AG04449 (cell line): Measurements from ENCODE around the gene PRAME.

Source experiments
- CTCF ChIA-PET: fragments of 350-600 bp; formaldehyde crosslinking; extraction: SDS; loops from one replicate; lab custom pipeline; 2021; ENCODE audit warnings: antibody characterized with exemption; lab: Yijun Ruan, JAX
- POLR2A ChIA-PET: fragments of 400-600, 350-600 bp; formaldehyde crosslinking; extraction: SDS; loops from one replicate; lab custom pipeline; 2020; ENCODE audit warnings: antibody characterized with exemption, inconsistent platforms; lab: Yijun Ruan, JAX
- DNase-seq: peaks from one replicate; pipeline ENCODE4 v3.0.0-alpha.2; 2010; ENCODE audit warnings: low read depth, low spot score
- H3K4me3 ChIP-seq: 2 replicates; pipeline ENCODE4 v1.5.1; 2011; ENCODE audit warnings: low read depth, mild to moderate bottlenecking, control low read depth, low read length
- CTCF ChIP-seq: IDR thresholded peaks from one replicate; pipeline ENCODE4 v1.5.1; 2011; ENCODE audit warnings: mild to moderate bottlenecking, moderate library complexity, low read length, control low read depth, inconsistent platforms; ENCODE audit not compliant: insufficient read depth; ENCODE audit errors: missing control alignments

The PRAME gene

GRCh38 chr22:22547692-22548300, 11.3 kb downstream of the PRAME start:
- ChIA-PET CTCF (no interaction called here), POLR2A (no interaction called here)
- DNase-seq = no peak
- no peak for TF ChIP-seq CTCF
- no peak overlapping the region for H3K4me3 ChIP-seq

- no peak for TF ChIP-seq CTCF
- CTCF ChIA-PET = interaction anchor here (1.0 kb wide), 1 partner anchor 40 kb away, joined by 3 read pairs; no protein-coding TSS in a partner anchor
- no peak for DNase-seq
- no peak overlapping the region for H3K4me3 ChIP-seq
- POLR2A ChIA-PET = no interaction called here
Measured at GRCh38 chr22:22547226-22547625, 11.8 kb downstream of the PRAME start.

- no peak overlapping the region for H3K4me3 ChIP-seq
- ChIA-PET CTCF (interaction anchor here (1.0 to 1.2 kb wide), 2 partner anchors 30 to 41 kb away, joined by 3 to 4 read pairs; no protein-coding TSS in a partner anchor), POLR2A (no interaction called here)
- TF ChIP-seq CTCF = no peak
- DNase-seq = no peak
Measured at GRCh38 chr22:22546490-22546889, 12.6 kb downstream of the PRAME start.

GRCh38 chr22:22545084-22545483, 14.0 kb downstream of the PRAME start:
- TF ChIP-seq CTCF = no peak
- CTCF ChIA-PET = interaction anchor here (0.6 to 0.9 kb wide), 2 partner anchors 41 to 48 kb away, joined by 3 read pairs; no protein-coding TSS in a partner anchor
- H3K4me3 ChIP-seq = no peak overlapping the region
- POLR2A ChIA-PET = no interaction called here
- DNase-seq = no peak

- no peak for TF ChIP-seq CTCF
- H3K4me3 ChIP-seq = no peak overlapping the region
- ChIA-PET CTCF (no interaction called here), POLR2A (no interaction called here)
- no peak for DNase-seq
Measured at GRCh38 chr22:22538226-22538989, 20.7 kb downstream of the PRAME start.

GRCh38 chr22:22536916-22537315, 22.1 kb downstream of the PRAME start:
- H3K4me3 ChIP-seq = no peak overlapping the region
- POLR2A ChIA-PET = no interaction called here
- CTCF ChIA-PET = no interaction called here
- no peak for TF ChIP-seq CTCF
- DNase-seq = no peak
